Karpas-422 (cell line): ENCODE results near the gene SUGT1. TPM values are rescaled to one million over a fixed set of nuclear protein-coding genes. Genes with fewer than 3 reads are reported as not detected.

Experiments
- DNase-seq: peaks from one replicate; pipeline ENCODE4 v3.0.0-alpha.2; 2015
- H2AFZ ChIP-seq: fragments of 200-600 bp; sonication (generic); 2 replicates; pipeline ENCODE4 v1.6.1; 2014; ENCODE audit warnings: antibody characterized with exemption, low read length, mixed read lengths
- H3K27ac ChIP-seq: fragments of 200-600 bp; sonication (generic); 2 replicates; pipeline ENCODE4 v1.5.1; 2014; ENCODE audit warnings: mild to moderate bottlenecking, low read length, moderate library complexity
- H3K27me3 ChIP-seq: fragments of 200-600 bp; sonication (generic); 2 replicates; pipeline ENCODE4 v1.6.1; 2014; ENCODE audit warnings: low read length, mixed read lengths
- H3K36me3 ChIP-seq: fragments of 200-600 bp; sonication (generic); 2 replicates; pipeline ENCODE4 v1.6.1; 2014; ENCODE audit warnings: low read length, mixed read lengths; ENCODE audit not compliant: insufficient read depth
- H3K4me1 ChIP-seq: fragments of 200-600 bp; sonication (generic); 2 replicates; pipeline ENCODE4 v1.6.1; 2014; ENCODE audit warnings: mild to moderate bottlenecking, low read length, mixed read lengths
- H3K4me2 ChIP-seq: fragments of 200-600 bp; sonication (generic); 2 replicates; pipeline ENCODE4 v1.6.1; 2014; ENCODE audit warnings: low read length, low read depth, mild to moderate bottlenecking; ENCODE audit not compliant: poor library complexity, severe bottlenecking
- H3K4me3 ChIP-seq: fragments of 200-600 bp; sonication (generic); 2 replicates; pipeline ENCODE4 v1.5.1; 2014; ENCODE audit warnings: mild to moderate bottlenecking, antibody characterized with exemption, low read length, mixed read lengths
- H3K79me2 ChIP-seq: fragments of 200-600 bp; sonication (generic); 2 replicates; pipeline ENCODE4 v1.6.1; 2014; ENCODE audit warnings: mild to moderate bottlenecking, low read length, mixed read lengths
- H3K9ac ChIP-seq: fragments of 200-600 bp; sonication (generic); 2 replicates; pipeline ENCODE4 v1.6.0; 2014; ENCODE audit warnings: low read length
- H3K9me2 ChIP-seq: fragments of 200-600 bp; sonication (generic), shearing (Covaris generic); replicated peaks from 2 replicates; pipeline ENCODE4 v1.6.0; 2014; ENCODE audit warnings: mild to moderate bottlenecking, low read length, moderate library complexity; ENCODE audit not compliant: insufficient read depth
- H3K9me3 ChIP-seq: fragments of 300-700, 200-600 bp; sonication (generic); 2 replicates; pipeline ENCODE4 v1.6.1; 2014; ENCODE audit warnings: low read length, mixed read lengths
- H4K20me1 ChIP-seq: fragments of 200-600 bp; sonication (generic); 2 replicates; pipeline ENCODE4 v1.6.1; 2014; ENCODE audit warnings: mild to moderate bottlenecking, antibody characterized with exemption, low read length, low read depth; ENCODE audit not compliant: insufficient read depth
- total RNA-seq: library from RNA; depleted of rRNA; stranded (reverse); fragments of >200 nt; shearing (Covaris generic); gene quantifications from 2 replicates; pipeline ENCODE4 v1.2.3, GENCODE V29; 2014; ENCODE audit warnings: low replicate concordance

SUGT1 gene
- total RNA-seq, 1 experiment from 2014 or later: 44.0 TPM

- Histone ChIP-seq H3K36me3 (peaks cover 17% of the 10 kb centered on the region), H3K4me2 (peak overlapping the region; percentile 97), H3K9me3 (no peaks in the 10 kb centered on the region), H3K4me1 (peaks cover 32% of the 10 kb centered on the region), H3K27ac (peak overlapping the region; percentile 80), H2AFZ (no peak overlapping the region), H4K20me1 (no peaks in the 10 kb centered on the region), H3K9me2 (no peaks in the 10 kb centered on the region), H3K27me3 (no peaks in the 10 kb centered on the region), H3K79me2 (peaks cover 57% of the 10 kb centered on the region), H3K4me3 (peak overlapping the region; percentile 82), H3K9ac (peak overlapping the region; percentile 88)
- DNase-seq: no peak
Observed at GRCh38 chr13:52650731-52651130, 1.9 kb upstream of the SUGT1 start.

GRCh38 chr13:52651897-52652195 is 790 bp upstream of the SUGT1 start:
- Histone ChIP-seq H3K9ac (peak overlapping the region; percentile 88), H3K4me2 (peak overlapping the region; percentile 97), H3K27ac (peak overlapping the region; percentile 80), H3K79me2 (peaks cover 68% of the 10 kb centered on the region), H3K9me3 (no peaks in the 10 kb centered on the region), H2AFZ (peak overlapping the region; percentile 47; the same call in 1 of the 2 replicates), H4K20me1 (no peaks in the 10 kb centered on the region), H3K9me2 (no peaks in the 10 kb centered on the region), H3K4me3 (peak overlapping the region; percentile 82), H3K36me3 (peaks cover 21% of the 10 kb centered on the region), H3K4me1 (peaks cover 39% of the 10 kb centered on the region), H3K27me3 (no peaks in the 10 kb centered on the region)
- no peak for DNase-seq

GRCh38 chr13:52652980-52653303 is 306 bp downstream of the SUGT1 start:
- no peaks in the 10 kb centered on the region for H3K27me3 ChIP-seq
- peak overlapping the region; percentile 82 for H3K4me3 ChIP-seq
- peak overlapping the region; percentile 44; the same call in 1 of the 2 replicates for H2AFZ ChIP-seq
- peaks cover 79% of the 10 kb centered on the region for H3K79me2 ChIP-seq
- no peaks in the 10 kb centered on the region for H3K9me3 ChIP-seq
- H4K20me1 ChIP-seq: no peaks in the 10 kb centered on the region
- peak overlapping the region; percentile 80 for H3K27ac ChIP-seq
- H3K4me1 ChIP-seq: peaks cover 49% of the 10 kb centered on the region
- no peaks in the 10 kb centered on the region for H3K9me2 ChIP-seq
- peak overlapping the region; percentile 88 for H3K9ac ChIP-seq
- H3K4me2 ChIP-seq: peak overlapping the region; percentile 97
- DNase-seq: no peak
- H3K36me3 ChIP-seq: peaks cover 32% of the 10 kb centered on the region

GRCh38 chr13:52659340-52659739 is 6.7 kb downstream of the SUGT1 start:
- peaks cover 52% of the 10 kb centered on the region for H3K4me1 ChIP-seq
- H3K9me2 ChIP-seq: no peaks in the 10 kb centered on the region
- H3K79me2 ChIP-seq: peaks cover 91% of the 10 kb centered on the region
- H3K4me3 ChIP-seq: no peak overlapping the region
- no peaks in the 10 kb centered on the region for H3K9me3 ChIP-seq
- H3K9ac ChIP-seq: no peak overlapping the region
- H3K27me3 ChIP-seq: no peaks in the 10 kb centered on the region
- H3K36me3 ChIP-seq: peaks cover 71% of the 10 kb centered on the region
- DNase-seq: peak; percentile 62
- no peaks in the 10 kb centered on the region for H4K20me1 ChIP-seq
- no peak overlapping the region for H3K4me2 ChIP-seq
- H2AFZ ChIP-seq: no peak overlapping the region
- H3K27ac ChIP-seq: peak overlapping the region; percentile 51

GRCh38 chr13:52664272-52664671 is 11.6 kb downstream of the SUGT1 start:
- no peak overlapping the region for H3K4me2 ChIP-seq
- no peak overlapping the region for H3K27ac ChIP-seq
- H3K79me2 ChIP-seq: peaks cover 87% of the 10 kb centered on the region
- H2AFZ ChIP-seq: no peak overlapping the region
- no peaks in the 10 kb centered on the region for H3K27me3 ChIP-seq
- no peak overlapping the region for H3K4me3 ChIP-seq
- H3K9me2 ChIP-seq: no peaks in the 10 kb centered on the region
- DNase-seq: no peak
- no peaks in the 10 kb centered on the region for H4K20me1 ChIP-seq
- peaks cover 8% of the 10 kb centered on the region for H3K4me1 ChIP-seq
- H3K36me3 ChIP-seq: peaks cover 77% of the 10 kb centered on the region
- H3K9me3 ChIP-seq: no peaks in the 10 kb centered on the region
- no peak overlapping the region for H3K9ac ChIP-seq

- peaks cover 2% of the 10 kb centered on the region for H3K4me1 ChIP-seq
- H3K9me3 ChIP-seq: no peaks in the 10 kb centered on the region
- H3K4me3 ChIP-seq: no peak overlapping the region
- DNase-seq: no peak
- no peaks in the 10 kb centered on the region for H3K27me3 ChIP-seq
- H3K4me2 ChIP-seq: no peak overlapping the region
- no peak overlapping the region for H3K9ac ChIP-seq
- H3K9me2 ChIP-seq: no peaks in the 10 kb centered on the region
- H3K36me3 ChIP-seq: peaks cover 81% of the 10 kb centered on the region
- H4K20me1 ChIP-seq: no peaks in the 10 kb centered on the region
- no peak overlapping the region for H3K27ac ChIP-seq
- H2AFZ ChIP-seq: no peak overlapping the region
- peaks cover 91% of the 10 kb centered on the region for H3K79me2 ChIP-seq
Observed at GRCh38 chr13:52665325-52665724, 12.7 kb downstream of the SUGT1 start.

GRCh38 chr13:52669677-52670076 is 17.0 kb downstream of the SUGT1 start:
- Histone ChIP-seq H3K4me2 (no peak overlapping the region), H3K36me3 (peaks cover 59% of the 10 kb centered on the region), H3K9ac (no peak overlapping the region)

GRCh38 chr13:52670726-52671125 is 18.1 kb downstream of the SUGT1 start:
- H3K27me3 ChIP-seq: no peaks in the 10 kb centered on the region
- no peaks in the 10 kb centered on the region for H4K20me1 ChIP-seq
- no peak overlapping the region for H2AFZ ChIP-seq
- H3K36me3 ChIP-seq: peaks cover 59% of the 10 kb centered on the region
- no peak overlapping the region for H3K4me2 ChIP-seq
- H3K27ac ChIP-seq: no peak overlapping the region
- no peaks in the 10 kb centered on the region for H3K4me1 ChIP-seq
- DNase-seq: no peak
- peaks cover 93% of the 10 kb centered on the region for H3K79me2 ChIP-seq
- H3K4me3 ChIP-seq: no peak overlapping the region
- H3K9me2 ChIP-seq: no peaks in the 10 kb centered on the region
- no peak overlapping the region for H3K9ac ChIP-seq
- no peaks in the 10 kb centered on the region for H3K9me3 ChIP-seq

More at GRCh38 chr13:52669677-52670076, 17.0 kb downstream of the SUGT1 start:
- no peaks in the 10 kb centered on the region for H3K27me3 ChIP-seq
- no peaks in the 10 kb centered on the region for H3K9me2 ChIP-seq
- no peak overlapping the region for H3K27ac ChIP-seq
- no peaks in the 10 kb centered on the region for H3K4me1 ChIP-seq
- no peaks in the 10 kb centered on the region for H4K20me1 ChIP-seq
- DNase-seq: no peak
- no peak overlapping the region for H3K4me3 ChIP-seq
- H2AFZ ChIP-seq: no peak overlapping the region
- H3K9me3 ChIP-seq: no peaks in the 10 kb centered on the region
- peaks cover 92% of the 10 kb centered on the region for H3K79me2 ChIP-seq

GRCh38 chr13:52673465-52673864 is 20.8 kb downstream of the SUGT1 start:
- H3K79me2 ChIP-seq: peaks cover 91% of the 10 kb centered on the region
- no peak for DNase-seq
- no peak overlapping the region for H3K4me3 ChIP-seq
- H2AFZ ChIP-seq: no peak overlapping the region
- H3K4me1 ChIP-seq: no peaks in the 10 kb centered on the region
- H4K20me1 ChIP-seq: no peaks in the 10 kb centered on the region
- no peak overlapping the region for H3K9ac ChIP-seq
- H3K36me3 ChIP-seq: peaks cover 53% of the 10 kb centered on the region; the same call in 1 of the 2 replicates
- H3K4me2 ChIP-seq: no peak overlapping the region
- no peak overlapping the region for H3K27ac ChIP-seq
- H3K9me2 ChIP-seq: no peaks in the 10 kb centered on the region
- H3K9me3 ChIP-seq: no peaks in the 10 kb centered on the region
- no peaks in the 10 kb centered on the region for H3K27me3 ChIP-seq
